NCI-H345 treated with DMSO at 0.1 percent for 48 hours (cell line): ENCODE data around the gene ERGIC3.

Experiments used
- DNase-seq: peaks from one replicate; lab custom pipeline; 2025; ENCODE audit not compliant: unreplicated experiment; lab: John Stamatoyannopoulos, UW

ERGIC3 gene

GRCh38 chr20:35595901-35596300 lies 54.0 kb downstream of the ERGIC3 start:
- no peak for DNase-seq

DNA sequence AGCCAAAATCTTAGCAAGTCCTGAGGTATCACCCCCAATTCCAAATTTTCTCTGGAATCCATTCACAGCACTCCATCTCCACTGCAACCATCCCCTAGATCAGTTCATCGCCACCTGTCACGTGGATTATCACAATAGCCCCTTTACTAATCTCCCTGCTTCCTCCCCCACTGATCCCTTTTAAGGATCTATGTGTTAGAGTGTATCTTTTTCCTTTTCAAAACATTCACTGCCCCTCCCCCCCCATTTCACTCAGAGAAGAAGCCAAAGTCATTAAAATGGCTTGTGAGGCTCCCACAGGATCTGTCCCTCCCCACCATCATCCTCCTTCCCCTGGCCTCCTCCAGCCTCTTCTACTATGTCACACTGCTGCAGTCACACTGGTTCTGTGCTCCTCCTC lies 55.3 kb downstream of the ERGIC3 start:
- no peak for DNase-seq

GRCh38 chr20:35598476-35598875 lies 56.6 kb downstream of the ERGIC3 start:
- no peak for DNase-seq

DNA sequence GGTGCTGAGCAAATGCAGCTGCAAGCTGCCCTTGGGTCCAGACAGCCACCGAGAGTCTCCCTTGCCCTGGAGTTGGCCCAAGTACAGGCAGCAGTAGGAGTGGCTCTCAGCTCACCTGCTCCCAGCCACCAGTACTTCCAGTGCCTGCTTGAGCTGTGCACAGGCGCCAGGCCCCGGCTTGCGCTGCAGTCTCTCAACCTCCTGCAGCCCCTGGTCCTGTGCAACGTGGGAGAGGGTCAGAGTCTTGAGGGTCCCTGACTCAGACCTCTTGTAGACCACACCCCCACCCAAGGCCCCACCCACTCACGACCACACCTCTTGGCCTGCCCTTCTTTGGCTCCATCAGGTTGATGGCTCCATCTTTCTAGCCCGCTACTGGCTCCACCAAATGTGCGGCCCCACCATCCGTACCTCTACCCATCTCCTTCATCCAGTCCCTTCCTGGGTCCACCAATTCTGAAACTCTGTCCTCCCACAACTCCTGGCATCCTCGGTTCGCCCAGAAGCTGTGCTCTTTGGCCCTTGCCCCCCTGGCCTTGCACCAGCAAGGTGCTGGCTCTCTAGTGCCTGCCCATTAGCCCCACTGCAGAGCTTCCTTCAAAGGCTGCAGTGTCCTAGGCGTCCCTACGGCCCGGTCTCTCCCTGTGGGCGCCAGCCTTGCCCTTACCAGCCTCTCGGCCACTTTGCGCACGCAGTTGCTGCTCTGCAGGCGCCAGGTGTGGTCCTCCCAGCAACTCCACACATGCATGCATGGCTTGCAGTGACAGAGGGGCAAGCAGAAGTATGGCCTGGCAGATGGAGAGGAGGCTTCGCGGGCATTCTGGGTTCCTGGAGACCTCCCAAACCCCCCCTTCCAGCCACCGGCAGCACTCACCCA lies 57.3 kb downstream of the ERGIC3 start:
- DNase-seq = no peak

GRCh38 chr20:35599776-35600120 lies 57.9 kb downstream of the ERGIC3 start:
- no peak for DNase-seq

GRCh38 chr20:35600176-35600992 lies 58.5 kb downstream of the ERGIC3 start:
- DNase-seq = no peak

DNA sequence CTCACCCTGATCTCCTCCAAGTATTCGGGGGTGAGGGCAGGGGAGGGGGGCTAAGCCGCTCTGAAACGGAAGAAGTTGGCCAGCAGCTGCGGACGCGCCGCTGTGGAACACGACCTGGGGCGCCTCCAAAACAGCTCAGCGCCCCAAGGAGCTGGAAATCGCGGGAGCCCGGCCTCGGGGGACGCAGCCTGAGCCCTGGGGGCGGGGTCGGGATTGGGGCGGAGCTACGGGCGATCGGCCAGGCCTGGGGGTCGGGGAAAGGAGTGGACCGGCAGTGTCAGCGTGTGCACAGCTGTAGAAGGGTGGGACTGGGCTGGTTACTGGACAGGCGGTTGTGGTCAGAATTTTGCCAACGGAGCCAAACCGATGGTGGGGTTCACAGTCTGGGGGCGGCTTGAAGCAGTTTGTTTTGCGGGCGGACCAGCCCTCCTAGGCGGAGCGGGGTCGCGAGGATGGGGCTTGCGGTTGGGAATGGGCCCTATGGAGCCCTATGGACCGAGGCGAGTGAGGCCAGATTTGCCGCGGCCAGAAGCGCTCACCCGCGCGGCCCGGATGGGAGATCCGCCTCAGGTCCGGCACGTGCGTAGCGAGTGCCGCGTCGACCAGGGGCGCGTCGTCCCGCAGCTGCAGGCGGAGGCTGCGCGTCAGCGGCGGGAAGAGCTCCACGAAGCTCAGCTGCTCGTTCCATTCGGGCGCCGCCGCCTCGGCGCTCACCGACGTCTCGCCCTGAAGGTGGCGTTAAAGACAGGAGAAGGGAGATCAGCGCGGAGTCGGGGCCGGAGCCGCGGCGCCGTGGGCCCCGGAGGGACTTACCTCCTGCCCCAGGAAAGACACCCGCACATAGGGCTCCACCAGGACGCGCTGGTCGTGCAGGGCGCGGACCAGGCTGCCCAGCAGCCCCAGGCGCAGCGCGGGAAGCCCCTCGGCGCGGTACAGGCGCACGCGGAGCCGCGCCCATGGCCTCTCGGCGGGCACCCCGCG lies 59.4 kb downstream of the ERGIC3 start:
- DNase-seq = peak; percentile 13

- DNase-seq = no peak
These were observed 60.1 kb downstream of the ERGIC3 start for GRCh38 chr20:35601990-35602389.

DNA sequence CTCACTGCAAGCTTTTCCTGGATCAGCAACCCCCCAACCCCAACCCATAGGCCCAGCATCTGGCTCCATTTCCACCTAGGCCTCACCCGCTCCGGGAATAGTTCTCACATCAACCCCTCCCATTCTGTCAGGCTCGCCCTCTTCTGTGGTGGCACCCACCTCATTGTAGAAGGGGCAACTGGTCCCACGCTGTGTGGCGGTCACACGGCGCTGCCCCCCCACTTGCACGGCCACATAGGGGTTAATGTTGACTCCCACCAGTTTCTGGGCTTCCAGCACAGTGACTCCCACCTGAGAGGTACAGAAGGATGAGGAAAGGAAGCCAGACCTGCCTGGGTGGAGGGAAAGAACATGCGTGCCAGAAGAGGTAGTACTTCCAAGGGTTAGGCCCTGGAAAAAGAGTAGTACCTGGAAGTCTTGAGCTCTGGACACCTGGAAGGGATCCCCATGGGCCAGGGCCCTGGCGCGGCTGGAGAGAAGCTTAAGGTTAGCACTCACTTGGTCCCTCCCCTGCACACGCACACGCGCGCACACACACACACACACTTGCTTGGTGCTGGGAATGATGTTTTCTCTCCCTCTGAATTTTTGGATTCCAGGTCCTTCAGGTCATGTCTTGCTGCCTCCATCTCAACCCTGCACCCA lies 61.1 kb downstream of the ERGIC3 start:
- DNase-seq = no peak

GRCh38 chr20:35603695-35604448 lies 62.0 kb downstream of the ERGIC3 start:
- no peak for DNase-seq

DNA sequence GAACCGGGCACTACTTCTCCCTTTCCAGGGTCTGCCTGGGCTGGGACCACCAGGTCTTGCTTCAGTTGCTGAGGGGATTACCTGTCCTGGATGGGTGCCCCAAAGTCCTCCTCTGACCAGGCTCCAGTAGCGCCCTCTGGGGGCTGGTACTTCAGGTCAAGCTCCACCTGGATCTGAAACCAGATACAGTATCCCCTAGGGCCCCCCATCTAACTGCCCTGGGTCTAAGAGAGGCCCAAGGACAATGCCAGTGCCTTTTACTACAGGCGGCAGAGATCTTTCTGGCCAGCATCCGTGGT lies 62.5 kb downstream of the ERGIC3 start:
- DNase-seq = no peak

- DNase-seq = no peak
These were observed 64.2 kb downstream of the ERGIC3 start for GRCh38 chr20:35606127-35606526.
